T-helper 1 cell treated with Interleukin-12 subunit alpha and Interleukin-12 subunit beta and Interleukin-4 antibody, amounts not matched to agents 30 ng/mL and 1 ng/mL, for 36 hours (primary cell): ENCODE measurements around the gene ADGRB2. TPM values are rescaled to one million over a fixed set of nuclear protein-coding genes. Genes with fewer than 3 reads are reported as not detected.
"Not testable (repeated sequence)": the region's sequence is repeated elsewhere in the genome, so short reads cannot be mapped to it uniquely, and the experiment has no call there.

Source experiments
- intact Hi-C: fragments of 100-400 bp; cut with micrococcal nuclease; formaldehyde crosslinking; loops from one replicate; pipeline ENCODE4 v1.15.1; 2024
- total RNA-seq: library from RNA; stranded (reverse); gene quantifications from 2 replicates; pipeline ENCODE4 v1.2.3, GENCODE V29; 2022

The ADGRB2 gene
- total RNA-seq, 1 donor from 2014 or later: 0.39 TPM

DNA sequence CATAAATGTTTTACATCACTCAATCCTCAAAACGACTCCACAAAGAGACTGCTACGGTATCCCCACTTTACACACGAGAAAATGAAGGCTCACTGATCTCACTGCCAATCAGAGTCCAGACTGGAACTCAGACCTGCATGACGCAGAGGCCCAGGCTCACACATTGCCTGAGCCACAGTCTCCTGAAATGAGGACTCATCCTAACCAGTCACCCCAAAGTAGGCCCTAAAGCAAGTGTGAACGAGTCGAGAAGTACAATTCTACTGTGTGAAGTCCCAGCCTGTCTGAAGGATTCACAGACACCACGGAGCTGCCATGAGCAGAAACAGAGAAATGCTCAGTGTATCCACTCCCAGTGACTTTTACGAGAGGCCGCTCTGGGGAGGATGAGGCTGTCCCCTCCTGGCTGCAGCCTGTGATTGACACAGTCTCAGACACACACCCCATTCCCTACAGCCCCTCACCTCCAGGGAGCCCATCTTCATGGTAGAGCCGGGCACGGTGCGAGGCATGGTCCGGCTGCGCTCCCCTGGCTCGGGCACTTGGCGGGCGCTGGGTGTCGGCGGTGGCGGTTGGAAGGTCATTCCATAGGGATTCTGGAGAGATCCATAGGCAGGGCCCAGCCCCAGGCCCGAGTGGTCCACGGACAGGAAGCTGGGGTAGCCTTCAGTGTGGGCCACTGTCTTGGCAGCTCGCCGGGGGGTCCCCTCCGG lies 33.6 kb downstream of the ADGRB2 start:
- intact Hi-C loops: no loop called here

DNA sequence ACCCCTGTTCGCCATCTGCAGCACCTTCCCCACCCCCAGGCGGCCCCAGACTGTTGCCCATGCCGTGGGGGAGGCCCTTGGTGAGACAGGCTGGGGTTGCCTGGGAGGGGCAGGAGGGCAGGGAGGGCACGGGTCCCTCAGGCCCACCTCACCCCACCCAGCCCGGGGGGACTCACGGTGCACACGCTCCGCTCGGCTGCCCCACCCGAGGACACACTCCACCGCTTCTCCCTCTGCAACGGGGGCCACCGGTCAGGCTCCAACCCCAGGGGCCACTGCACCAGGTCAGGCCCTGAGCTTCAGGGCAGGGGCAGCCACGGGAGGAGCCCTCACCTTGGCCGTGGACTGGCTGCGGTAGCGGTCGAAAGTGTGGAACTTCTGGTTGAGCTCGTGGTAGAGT lies 36.3 kb downstream of the ADGRB2 start:
- intact Hi-C loops: no loop called here

DNA sequence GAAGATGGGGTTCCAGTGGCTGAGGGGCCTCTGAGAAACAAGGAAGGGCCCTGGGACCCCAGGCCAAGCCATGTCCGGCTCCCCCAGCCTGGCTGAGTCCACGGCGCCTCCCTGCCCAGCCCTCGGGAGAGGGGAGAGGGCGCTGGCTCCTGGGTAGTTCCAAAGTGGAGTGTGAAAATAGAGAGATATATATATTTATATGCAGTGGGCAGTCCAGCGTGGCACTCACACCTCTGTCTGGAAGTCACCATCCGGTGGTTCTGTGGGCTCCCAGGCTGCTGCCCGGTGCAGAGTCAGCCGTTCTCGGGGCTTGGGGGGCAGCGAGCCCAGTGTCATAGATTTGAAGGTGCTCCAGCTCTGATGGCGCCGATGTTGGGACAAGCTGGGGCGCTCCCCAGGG lies 36.9 kb downstream of the ADGRB2 start:
- intact Hi-C loops: no loop called here

DNA sequence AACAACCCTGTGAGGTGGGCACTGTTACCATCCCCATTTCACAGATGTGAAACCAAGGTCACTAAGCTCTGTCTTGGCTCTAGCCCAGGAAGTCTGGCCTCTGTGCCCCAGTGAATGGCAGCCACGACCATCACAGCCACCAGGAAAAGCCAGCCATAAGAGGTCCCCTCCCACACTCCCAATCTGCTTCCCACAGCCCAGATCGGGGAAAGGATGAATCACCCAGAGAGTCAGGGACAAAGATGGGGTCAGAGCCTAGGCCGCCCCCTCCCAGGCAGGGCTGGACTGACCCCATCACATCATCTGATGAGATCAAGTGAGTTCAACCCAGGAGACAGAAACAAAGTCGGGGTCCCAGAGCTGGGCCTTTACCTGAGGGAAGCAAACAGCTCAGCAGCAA lies 37.4 kb downstream of the ADGRB2 start:
- intact Hi-C loops: no loop called here

DNA sequence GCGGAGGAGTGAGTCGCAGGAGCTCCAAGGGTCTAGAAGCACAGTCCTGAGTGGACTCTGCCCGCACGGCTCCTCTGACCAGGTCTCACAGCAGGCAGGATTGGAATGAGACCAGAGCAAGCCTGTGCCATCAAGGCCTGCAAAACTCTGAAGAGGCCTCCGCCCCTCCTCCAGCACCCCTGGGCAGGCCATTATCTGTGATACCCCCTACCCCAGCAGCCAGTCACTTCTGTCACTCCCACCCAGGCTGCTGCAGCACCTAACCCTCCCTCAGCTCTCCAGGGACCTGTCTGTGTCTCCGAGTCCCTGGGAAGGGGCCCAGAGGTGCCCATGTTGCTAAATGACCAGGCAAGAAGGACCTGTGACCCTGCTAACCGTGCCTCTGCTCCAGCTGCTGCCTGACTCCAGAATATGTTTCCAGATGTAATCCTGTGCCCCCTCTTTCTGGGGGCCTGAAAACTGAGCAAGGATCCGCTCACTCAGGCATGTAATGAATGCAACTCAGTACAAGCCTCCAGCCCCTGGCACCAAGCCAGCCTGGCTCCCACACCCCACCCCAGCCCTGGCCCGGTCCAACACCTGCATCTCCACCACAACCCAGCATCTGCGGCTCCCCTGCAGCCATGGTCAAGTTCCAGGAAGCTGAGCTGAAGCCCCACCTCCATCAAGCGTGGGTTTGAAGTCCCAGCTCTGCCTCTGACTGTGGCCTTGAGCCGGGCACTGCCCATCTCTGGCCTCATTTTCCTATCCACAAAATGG lies 38.2 kb downstream of the ADGRB2 start:
- intact Hi-C loops: no loop called here

DNA sequence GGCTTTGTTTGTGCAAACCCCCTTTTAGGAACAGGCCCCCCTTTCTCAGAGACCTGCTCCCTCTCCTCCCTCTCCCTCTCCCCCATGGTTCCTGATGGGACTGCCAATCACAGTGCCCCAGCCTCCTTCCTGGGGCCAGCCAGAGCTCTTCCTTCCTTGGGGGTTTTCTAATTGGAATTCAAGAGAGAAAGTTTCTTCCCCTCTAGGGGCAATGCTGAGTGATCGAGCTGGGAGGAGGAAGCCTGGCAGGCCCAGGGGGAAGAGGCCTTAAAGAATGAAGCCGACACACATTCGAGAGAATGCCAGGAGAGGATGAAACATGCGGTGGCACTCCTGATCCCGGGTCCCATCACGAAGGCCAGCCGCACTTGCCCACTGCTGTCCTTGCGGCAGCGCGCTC lies 39.0 kb downstream of the ADGRB2 start:
- intact Hi-C loops: no loop called here

DNA sequence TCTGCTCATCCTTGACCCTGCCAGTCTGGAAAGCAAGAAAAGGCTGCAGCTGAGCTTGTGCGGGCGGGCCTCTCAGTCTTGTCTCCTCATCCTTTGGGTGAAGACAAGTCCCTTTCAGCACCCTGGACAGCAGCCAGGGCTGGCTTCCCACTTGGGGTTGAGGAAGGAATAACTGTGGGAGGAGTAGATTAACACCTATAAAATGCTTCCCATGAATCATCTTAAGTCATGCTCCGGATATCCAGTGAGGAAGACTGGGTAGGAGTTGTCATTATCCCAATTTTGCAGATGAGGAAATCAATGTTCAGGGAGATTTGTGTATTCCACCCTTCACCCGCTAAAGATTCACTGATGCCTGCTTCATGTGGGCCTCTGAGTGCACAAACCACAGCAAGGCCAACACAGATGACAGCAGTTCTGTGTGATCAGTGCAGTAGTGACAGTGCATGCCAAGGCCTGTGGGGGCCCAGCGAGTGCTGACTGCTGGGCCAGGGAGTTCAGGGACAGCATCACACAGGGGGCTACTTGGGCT lies 40.2 kb downstream of the ADGRB2 start:
- intact Hi-C loops: no loop called here

DNA sequence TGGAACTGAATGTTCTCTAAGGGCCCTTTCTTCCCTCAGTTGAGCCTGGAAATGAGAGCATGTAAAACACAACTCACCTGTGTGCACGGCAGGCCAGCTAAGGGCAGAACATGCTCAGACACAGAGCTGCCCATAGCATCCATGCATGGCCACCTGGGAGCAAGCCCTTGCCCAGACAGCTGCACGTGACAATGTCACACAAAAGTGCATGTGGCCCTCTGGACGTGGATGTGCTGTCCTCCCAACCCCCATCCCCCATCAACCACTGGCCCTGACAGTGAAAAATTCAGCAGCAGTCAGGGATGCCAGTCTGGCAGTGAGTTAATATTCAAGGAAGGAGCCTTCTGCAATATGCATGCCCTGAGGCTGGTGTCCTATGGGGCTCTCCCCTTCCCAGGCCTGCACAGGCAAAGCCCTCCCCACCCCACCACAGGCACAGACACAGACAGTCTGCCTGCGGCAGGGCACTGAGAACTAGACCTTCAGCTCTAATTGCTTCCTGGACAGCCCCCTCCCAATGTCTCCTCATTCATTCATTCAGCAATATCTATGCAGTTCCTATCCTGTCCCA lies 45.7 kb downstream of the ADGRB2 start:
- intact Hi-C loops: no loop called here

DNA sequence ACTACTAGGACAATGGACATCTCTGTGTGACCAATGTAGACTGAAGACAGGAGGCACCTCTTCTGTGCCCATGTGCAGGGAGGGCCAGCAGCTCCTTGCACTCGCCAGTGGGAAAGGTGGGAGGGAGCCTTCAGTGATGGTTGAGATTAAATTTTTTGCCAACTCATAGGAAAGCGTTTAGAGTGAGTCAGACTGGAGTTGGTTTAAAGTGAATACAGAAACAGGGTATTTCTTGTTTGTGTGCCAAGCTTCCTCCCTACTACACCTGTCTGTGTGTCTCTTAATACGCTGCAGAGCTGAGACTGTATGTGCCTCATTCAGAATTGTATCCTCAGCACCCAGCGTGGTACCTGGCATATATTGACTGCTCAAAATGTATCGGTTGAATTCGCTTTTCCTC lies 46.8 kb downstream of the ADGRB2 start:
- intact Hi-C loops: no loop called here

DNA sequence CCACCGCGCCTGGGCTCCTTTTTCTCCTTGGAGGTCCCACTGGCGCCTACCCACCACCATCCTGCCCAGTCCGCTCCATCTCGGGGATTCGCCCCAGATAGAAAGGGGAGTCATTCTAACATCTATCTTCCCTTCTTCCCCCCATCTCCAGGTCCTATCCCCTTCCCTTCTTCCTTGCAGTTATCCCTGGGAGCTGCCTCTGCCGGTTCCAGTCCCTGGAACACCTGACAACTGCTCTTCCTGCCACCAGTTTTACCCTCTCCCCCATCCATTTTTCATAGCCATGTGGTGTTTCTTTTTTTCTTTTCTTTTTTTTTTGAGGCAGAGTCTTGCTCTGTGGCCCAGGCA lies 48.3 kb downstream of the ADGRB2 start:
- intact Hi-C loops: no loop called here

DNA sequence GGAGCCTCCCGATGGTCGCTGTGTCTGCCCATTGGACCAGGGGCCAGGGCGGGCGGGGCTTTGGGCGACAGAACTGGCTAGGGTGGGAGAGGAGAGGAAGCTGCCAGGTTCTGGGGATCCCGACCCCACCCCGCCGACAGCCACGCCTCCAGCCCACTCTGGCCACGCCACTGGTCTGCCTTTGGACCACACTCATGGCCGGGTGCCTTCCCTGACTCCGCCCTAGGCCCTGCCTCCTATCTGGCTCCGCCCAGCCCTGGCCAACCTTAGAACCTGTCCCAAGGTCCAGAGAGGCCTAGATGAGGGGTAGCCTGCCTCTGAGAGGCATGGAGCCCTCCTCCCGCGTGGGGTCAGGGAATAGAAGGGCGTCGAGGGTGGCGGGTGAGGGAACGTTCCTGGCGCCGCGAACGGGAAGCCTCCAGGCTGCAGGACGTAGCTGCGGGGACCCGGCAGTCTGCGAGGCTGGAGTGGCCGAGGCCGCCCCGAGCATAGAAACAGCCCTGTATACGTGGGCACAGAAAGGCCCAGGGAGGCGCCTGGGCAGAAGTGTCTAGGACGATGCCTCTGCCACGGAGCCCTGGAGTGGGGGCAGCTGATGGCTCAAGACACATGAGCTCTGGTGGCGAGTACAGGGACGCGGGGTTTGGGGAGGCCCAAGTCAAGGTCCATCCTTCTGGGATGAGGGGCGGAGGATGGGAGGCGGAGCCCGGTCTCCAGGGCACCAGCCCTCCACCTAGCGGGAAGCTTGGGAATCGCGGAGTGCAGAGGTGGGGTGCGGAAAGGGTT lies 48.9 kb downstream of the ADGRB2 start:
- intact Hi-C loops: no loop called here

DNA sequence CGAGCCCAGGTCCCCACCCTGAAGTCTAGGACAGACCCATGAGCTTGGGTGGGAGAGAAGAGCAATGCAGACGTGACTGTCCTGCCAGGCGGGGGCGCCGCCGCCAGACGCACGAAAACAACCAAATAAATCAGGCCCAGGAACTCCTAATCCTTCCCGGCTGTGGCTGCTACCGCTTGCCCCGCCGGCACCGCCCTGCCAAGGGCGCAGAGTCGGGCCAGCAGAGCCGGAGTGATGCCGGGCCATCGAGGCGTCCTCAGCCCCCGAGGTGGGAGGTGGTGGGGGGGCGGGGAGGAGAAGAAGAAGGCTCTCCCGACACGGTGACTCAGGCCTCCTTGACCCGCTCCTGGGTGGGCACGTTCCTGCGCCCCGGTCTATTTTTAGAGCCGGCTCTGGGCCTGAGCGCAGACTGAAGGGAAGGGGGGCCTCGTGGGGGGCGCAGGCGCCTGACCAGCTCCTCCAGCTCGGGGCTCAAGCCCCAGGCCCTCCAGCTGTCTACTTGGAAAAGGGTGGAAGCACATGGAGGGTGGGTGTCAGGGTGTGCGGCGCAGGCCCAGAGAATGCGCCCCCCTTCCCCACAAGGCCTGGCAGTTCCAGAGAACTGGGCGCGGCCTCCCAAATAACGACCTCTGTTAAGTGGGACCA lies 49.6 kb downstream of the ADGRB2 start:
- intact Hi-C loops: no loop called here

DNA sequence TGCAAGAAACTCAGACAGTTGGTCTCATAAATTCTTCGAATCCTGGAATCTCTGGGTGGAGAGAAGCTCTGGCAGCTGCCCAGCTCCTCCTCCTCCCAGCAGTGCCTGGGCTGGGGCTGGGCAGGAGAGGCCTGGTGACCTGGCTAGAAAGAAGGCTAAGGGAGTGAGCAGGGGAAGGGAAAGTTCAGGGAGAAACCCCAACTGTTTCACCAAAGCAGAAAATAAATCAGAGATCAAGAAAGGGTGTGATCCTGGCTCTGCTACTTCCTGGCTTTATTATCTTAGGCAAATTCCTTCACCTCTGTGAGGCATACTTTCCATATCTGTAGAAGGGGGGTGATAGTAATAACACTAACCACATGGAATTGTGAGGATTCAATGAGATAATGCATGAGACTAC lies 51.5 kb downstream of the ADGRB2 start:
- intact Hi-C loops: no loop called here

DNA sequence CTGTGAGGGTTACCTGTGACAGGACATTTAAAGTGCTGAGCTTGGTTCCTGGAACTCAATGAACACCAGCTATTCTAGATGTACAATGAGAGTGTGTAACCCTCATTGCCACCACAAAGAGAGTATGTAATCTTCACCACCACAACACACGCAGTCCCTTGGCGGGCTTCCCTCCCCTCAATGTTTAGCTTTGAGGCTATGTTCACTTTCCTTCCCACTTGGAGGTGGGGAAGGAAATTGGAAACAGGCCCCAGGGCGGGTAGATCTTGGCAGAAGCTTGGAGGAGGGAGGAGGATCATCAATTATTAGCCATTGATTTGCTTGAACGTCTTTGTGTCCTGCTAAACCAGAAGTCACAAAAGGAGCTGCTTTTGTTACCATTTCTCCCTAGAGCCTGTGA lies 52.1 kb downstream of the ADGRB2 start:
- intact Hi-C loops: no loop called here

DNA sequence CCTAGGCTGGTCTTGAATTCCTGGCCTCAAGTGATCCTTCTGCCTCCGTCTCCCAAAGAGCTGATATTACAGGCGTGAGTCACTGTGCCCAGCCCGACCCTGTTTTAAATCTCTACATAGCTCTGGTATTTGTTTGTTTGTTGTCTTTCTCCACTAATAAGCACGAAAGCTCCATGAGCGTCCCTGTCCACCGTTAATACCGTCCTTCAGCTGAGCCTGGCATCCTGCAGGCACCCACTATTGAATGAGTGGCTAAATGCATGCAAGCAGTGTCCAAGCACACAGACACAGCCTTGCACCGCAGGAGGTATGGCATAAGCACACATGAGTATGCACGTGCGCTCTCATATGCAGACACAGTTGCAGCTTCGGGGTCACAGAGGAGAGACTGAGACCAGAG lies 55.8 kb downstream of the ADGRB2 start:
- intact Hi-C loops: no loop called here

DNA sequence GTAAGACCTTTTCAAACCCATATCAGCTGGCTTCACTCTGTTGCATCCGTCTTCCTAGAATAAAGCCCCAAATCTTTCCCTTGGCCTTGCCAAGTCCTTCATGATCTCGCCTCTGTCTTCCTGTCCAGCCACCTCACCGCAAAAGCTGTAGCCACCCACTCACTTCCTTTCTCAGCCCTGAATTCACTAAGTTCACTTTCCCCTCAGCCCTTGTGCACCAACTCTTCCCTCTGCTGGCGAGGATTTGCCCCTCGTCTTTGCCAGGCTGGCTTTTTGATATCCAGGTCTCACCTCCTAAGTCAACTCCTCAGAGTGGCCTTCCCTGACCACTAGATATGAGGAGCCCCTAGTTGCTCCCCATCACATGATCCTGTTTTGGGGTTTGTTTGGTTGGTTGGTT lies 56.4 kb downstream of the ADGRB2 start:
- intact Hi-C loops: no loop called here

DNA sequence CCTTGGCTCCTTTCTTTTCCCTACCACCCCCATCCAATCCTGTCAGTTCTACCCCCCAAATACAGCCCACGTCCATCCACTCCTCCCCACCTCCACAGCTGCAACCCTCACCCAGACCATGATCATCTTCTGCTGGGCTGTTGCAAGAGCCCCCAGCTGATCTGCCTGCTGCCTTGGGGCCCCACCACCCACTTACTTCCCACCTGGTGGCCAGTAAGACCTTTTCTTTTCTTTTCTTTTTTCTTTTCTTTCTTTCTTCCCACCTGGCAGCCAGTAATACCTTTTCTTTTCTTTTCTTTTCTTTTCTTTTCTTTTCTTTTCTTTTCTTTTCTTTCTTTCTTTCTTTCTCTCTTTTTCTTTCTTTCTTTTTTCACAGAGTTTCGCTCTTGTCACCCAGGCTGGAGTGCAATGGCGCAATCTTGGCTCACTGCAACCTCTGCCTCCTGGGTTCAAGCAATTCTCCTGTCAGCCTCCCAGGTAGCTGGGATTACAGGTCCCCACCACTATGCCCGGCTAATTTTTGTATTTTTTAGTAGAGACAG lies 57.0 kb downstream of the ADGRB2 start:
- intact Hi-C loops: not testable (repeated sequence)

DNA sequence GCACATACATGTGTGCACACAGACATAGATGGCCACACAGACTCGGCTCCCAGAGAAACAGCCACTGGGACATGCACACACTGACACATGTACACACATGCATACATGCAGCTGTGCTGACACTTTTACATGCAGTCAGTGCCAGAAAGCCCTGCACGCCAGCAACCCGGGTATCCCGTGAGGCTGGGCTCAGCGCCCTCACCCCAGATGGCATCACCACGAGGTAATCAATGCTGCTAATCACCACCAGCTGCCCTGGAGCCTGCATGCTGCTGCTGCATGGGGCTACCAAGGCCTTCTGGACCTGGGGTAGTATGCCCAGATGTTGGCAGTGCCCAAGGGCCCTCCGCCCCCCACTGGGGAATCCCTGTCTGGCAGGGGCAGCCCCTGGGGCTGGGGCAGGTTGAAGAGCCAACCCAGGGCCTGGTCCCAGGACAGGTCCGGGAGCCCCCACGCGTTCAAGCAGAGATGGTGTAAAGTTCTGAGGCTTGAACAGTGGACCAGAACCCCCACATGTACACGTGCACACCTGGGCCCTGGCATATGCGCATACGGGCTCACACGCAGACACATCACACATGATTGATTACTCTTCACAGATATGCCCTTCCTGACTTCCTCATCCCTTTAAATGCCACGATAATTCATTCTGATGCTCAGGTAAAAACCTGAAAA lies 57.6 kb downstream of the ADGRB2 start:
- intact Hi-C loops: no loop called here

DNA sequence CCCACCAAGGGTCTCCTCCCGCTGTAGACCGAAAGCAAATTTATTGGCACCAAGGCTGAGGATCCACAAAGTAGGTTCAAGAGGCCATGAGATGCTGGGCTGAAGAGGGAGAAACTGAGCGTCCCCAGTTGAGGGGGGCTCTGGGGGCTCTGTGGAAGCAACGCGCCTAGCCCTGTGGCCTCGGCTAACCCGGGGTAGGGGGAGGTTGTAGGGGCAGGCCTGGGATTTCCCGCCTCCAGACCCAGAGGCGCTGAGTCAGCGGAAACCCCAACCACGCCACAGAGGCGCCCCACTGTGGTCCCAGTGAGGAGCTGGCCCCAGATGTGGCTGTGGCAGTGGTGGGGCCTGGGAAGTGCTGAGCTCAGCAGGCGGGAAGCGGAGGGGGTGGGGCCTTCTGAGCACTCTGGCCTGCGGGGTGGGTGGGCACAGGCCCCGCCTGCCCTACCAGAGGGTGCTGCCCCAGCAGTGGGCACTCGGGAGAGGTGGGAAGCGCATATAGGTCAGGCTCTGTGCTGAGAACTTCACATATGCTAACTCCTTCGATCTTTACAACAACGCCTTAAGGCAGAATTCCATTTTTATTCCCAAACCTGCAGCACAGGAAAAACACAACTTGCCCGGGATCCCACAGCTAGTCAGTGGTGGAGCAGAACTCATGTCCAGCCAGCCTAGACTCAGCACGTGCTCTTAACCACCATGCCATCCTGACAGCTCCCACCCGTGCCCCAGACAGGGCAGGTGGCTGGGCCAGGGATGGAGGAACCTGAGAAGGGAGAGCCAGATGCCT lies 58.9 kb downstream of the ADGRB2 start:
- intact Hi-C loops: loop anchor here (2.0 kb wide), 1 partner anchor 40 kb away; no protein-coding TSS in a partner anchor
